ENCODE data around the gene ECE1. TPM values are rescaled to one million over a fixed set of nuclear protein-coding genes. Genes with fewer than 3 reads are reported as not detected.

ECE1 gene
- total RNA-seq, 1 donor = 32.6 TPM

DNA sequence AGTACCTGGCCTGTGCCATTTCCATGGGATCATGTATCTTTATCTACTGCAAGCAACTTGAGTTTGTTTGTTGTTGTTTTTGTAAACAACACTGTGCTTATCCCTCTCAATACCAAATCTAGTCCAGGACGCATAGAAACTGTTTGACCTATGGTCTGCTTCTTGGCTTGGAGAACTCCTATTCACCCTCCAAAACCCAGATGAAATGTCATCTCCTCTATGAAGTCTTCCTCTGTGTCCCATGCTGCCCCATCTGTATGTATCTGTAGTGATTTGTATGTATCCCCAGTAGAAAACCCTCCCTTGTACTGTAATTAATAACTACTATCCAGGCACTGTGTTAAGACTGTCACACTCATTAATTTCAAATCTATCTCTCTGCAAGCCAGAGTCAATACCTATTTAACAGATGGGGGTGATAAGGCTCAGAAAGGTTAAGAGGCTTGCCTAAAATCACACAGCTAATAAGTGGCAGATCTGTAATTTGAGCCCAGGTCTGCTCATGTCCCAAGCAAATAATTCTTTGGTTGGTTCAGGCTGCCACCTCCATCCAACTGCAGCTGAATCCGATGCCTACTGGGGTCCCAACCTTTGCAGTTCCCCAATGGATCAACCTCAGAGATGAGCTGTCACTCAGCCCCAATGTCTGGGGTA is 24.6 kb upstream of the ECE1 start:
- Histone ChIP-seq H3K27me3 (ENCODE audit: insufficient read depth, low read length) (no peaks in the 10 kb centered on the region), H3K4me3 (ENCODE audit: insufficient read depth, low read length) (no peak overlapping the region), H3K4me1 (ENCODE audit: insufficient read depth, low read length) (peaks cover 47% of the 10 kb centered on the region), H4K20me1 (ENCODE audit: insufficient read depth, low read length) (peaks cover 3% of the 10 kb centered on the region), H3K9me3 (ENCODE audit: low read depth, low read length) (peaks cover 2% of the 10 kb centered on the region), H2AFZ (ENCODE audit: low read length) (no peak overlapping the region), H3K79me2 (ENCODE audit: insufficient read depth, low read length) (peaks cover 18% of the 10 kb centered on the region), H3K36me3 (ENCODE audit: insufficient read depth, low read length) (no peaks in the 10 kb centered on the region), H3K4me2 (ENCODE audit: insufficient read depth, low read length) (no peak overlapping the region), H3K27ac (ENCODE audit: low read depth, low read length) (no peak overlapping the region)
- TF ChIP-seq, protein P1, sequence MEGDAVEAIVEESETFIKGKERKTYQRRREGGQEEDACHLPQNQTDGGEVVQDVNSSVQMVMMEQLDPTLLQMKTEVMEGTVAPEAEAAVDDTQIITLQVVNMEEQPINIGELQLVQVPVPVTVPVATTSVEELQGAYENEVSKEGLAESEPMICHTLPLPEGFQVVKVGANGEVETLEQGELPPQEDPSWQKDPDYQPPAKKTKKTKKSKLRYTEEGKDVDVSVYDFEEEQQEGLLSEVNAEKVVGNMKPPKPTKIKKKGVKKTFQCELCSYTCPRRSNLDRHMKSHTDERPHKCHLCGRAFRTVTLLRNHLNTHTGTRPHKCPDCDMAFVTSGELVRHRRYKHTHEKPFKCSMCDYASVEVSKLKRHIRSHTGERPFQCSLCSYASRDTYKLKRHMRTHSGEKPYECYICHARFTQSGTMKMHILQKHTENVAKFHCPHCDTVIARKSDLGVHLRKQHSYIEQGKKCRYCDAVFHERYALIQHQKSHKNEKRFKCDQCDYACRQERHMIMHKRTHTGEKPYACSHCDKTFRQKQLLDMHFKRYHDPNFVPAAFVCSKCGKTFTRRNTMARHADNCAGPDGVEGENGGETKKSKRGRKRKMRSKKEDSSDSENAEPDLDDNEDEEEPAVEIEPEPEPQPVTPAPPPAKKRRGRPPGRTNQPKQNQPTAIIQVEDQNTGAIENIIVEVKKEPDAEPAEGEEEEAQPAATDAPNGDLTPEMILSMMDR (IDR thresholded peaks at IDR 0.05; ENCODE audit: extremely low read depth, low read depth, low read length) = no peak
- peak; percentile 26 for DNase-seq (ENCODE audit: insufficient read length, low spot score, missing footprints)

DNA sequence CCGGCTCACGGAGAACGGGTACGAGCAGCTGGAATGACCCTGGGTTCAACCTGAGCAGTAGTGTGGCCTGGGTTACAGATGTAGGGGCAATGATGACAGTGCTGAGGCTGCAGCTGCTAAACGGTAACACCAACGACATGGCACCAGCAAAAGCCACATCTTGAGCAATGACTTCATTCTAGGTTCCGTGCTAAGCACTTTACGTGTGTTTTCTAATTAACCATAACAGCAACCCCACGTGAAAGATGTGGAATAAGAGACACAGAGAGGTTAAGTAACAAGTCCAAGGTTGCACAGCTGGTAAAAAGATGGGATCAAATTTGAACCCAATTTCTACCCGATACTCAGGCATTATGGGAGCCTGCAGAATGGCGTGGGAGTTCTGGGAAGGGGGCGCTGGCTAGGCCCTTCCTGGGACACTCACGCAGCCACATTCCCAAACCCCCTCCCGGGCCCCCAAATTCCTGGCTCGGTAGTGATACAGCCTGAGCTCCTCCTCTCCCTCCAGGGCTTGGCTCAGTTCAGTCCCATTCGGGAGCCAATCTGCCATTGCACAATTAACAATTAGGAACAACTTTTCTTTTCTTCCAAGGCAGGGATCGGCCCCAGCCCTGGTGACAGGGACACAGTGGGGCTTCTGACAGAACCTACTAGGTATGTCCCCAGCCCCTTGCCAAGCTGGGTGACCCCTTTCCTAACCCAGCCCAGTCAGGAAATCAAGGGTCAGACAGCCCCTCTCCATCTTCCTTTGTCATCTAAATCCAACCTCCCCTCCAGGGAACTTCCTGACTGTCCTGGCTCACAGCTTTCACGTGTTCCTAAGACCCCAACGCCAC is 23.8 kb upstream of the ECE1 start:
- DNase-seq (ENCODE audit: insufficient read length, low spot score, missing footprints) = peak; percentile 71
- Histone ChIP-seq H3K4me1 (ENCODE audit: insufficient read depth, low read length) (peaks cover 44% of the 10 kb centered on the region), H3K36me3 (ENCODE audit: insufficient read depth, low read length) (no peaks in the 10 kb centered on the region), H3K79me2 (ENCODE audit: insufficient read depth, low read length) (peaks cover 13% of the 10 kb centered on the region), H2AFZ (ENCODE audit: low read length) (no peak overlapping the region), H3K9me3 (ENCODE audit: low read depth, low read length) (peaks cover 2% of the 10 kb centered on the region), H3K27me3 (ENCODE audit: insufficient read depth, low read length) (no peaks in the 10 kb centered on the region), H3K4me3 (ENCODE audit: insufficient read depth, low read length) (no peak overlapping the region), H4K20me1 (ENCODE audit: insufficient read depth, low read length) (peaks cover 4% of the 10 kb centered on the region), H3K4me2 (ENCODE audit: insufficient read depth, low read length) (no peak overlapping the region), H3K27ac (ENCODE audit: low read depth, low read length) (no peak overlapping the region)
- TF ChIP-seq, protein P1 (IDR thresholded peaks at IDR 0.05; ENCODE audit: extremely low read depth, low read depth, low read length) = no peak

DNA sequence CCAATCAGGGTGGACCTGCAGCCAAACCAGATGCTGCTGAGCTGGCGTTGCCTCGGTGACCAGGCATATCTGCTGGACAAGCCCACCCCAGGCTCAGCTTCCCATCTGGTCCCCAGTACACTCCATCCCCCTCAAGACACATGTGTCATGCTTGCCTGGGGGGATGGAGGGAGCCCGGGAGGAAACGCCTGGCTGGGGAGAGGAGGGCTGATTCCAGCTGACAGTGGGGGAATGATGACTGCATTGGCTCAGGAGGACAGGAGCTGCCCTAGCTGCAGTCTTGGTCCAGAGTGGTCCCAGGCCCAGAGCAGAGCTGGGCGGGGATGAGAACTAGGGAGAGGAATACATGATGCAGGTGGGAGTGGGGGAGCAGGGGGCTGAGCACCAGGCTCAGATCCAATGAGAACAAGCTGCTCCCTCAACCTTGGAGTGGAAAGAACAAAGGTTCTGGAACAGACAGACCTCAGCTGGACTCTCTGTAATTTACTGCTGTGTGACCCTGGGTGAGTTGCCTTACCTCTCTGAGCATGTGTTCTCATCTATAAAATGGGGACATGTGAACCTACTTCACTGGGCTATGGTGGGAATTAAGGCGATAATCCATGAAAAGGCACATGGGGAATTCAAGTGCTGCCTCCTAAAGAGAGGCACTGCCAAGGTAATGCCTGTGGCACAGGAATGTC is 23.1 kb upstream of the ECE1 start:
- DNase-seq (ENCODE audit: insufficient read length, low spot score, missing footprints) = peak; percentile 92
- Histone ChIP-seq H4K20me1 (ENCODE audit: insufficient read depth, low read length) (peaks cover 7% of the 10 kb centered on the region), H3K79me2 (ENCODE audit: insufficient read depth, low read length) (peaks cover 14% of the 10 kb centered on the region), H3K4me2 (ENCODE audit: insufficient read depth, low read length) (no peak overlapping the region), H3K9me3 (ENCODE audit: low read depth, low read length) (peaks cover 2% of the 10 kb centered on the region), H3K36me3 (ENCODE audit: insufficient read depth, low read length) (no peaks in the 10 kb centered on the region), H3K27ac (ENCODE audit: low read depth, low read length) (no peak overlapping the region), H2AFZ (ENCODE audit: low read length) (no peak overlapping the region), H3K4me3 (ENCODE audit: insufficient read depth, low read length) (no peak overlapping the region), H3K27me3 (ENCODE audit: insufficient read depth, low read length) (no peaks in the 10 kb centered on the region), H3K4me1 (ENCODE audit: insufficient read depth, low read length) (peaks cover 38% of the 10 kb centered on the region)
- TF ChIP-seq, protein P1 (IDR thresholded peaks at IDR 0.05; ENCODE audit: extremely low read depth, low read depth, low read length) = no peak
